Upper lobe of left lung (tissue), 4 donors: ENCODE data around the gene MYBPH.

Experiments
- POLR2A ChIP-seq, 4 donors: fragments of 450-650 bp; IDR thresholded peaks; one replicate each; pipeline ENCODE4 v1.5.1; 2016 to 2017; ENCODE audit warnings: antibody characterized with exemption in 4 of 4, mild to moderate bottlenecking in 2 of 4
- TF ChIP-seq, protein P1 (sequence below), 6 experiments: fragments of 450-650 bp in 4 of 6; fragments of 200-600 bp in 2 of 6; sonication (generic) in 2 of 6; IDR thresholded peaks; one replicate each; pipeline ENCODE4 v1.5.1; 2016 to 2019; ENCODE audit warnings: antibody characterized with exemption in 6 of 6

DNA sequence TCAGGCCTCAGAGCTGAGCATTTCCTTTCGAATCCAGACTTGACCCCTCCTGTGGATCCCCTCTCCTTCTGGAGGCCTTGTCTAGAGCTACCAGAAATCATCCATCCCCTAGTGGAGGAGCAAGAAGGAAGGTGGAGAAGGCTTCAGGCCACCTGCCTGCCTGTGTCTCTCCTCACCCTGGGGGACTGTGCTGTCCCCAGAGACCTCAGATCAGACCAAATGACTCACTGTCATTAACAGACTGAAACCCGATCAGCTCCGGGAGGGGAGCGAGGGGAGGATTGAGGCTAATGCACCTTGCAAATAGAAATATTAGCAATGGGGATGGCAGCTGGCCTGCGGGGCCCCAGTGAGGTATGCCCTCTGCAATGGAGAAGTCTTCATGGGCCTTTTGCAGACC lies 2.1 kb downstream of the MYBPH start:
- no peak for TF ChIP-seq POLR2A (IDR thresholded peaks at IDR 0.05)
- TF ChIP-seq, protein P1, sequence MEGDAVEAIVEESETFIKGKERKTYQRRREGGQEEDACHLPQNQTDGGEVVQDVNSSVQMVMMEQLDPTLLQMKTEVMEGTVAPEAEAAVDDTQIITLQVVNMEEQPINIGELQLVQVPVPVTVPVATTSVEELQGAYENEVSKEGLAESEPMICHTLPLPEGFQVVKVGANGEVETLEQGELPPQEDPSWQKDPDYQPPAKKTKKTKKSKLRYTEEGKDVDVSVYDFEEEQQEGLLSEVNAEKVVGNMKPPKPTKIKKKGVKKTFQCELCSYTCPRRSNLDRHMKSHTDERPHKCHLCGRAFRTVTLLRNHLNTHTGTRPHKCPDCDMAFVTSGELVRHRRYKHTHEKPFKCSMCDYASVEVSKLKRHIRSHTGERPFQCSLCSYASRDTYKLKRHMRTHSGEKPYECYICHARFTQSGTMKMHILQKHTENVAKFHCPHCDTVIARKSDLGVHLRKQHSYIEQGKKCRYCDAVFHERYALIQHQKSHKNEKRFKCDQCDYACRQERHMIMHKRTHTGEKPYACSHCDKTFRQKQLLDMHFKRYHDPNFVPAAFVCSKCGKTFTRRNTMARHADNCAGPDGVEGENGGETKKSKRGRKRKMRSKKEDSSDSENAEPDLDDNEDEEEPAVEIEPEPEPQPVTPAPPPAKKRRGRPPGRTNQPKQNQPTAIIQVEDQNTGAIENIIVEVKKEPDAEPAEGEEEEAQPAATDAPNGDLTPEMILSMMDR (IDR thresholded peaks at IDR 0.05) = no peak
